Stimulated activated CD4-positive, alpha-beta T cell treated with anti-CD3 and anti-CD28 coated beads, TNF-alpha, amount 100 ng/mL, for 24 hours (primary cell): ENCODE results near the gene DPT.

Experiments used
- DNase-seq, 3 experiments: peaks; one replicate each; pipeline ENCODE4 v3.0.0-alpha.2; 2020; ENCODE audit warnings: low read depth in 3 of 3

Gene DPT

GRCh38 chr1:168735974-168736373 is 7.0 kb upstream of the DPT start:
- DNase-seq: no peak

DNA sequence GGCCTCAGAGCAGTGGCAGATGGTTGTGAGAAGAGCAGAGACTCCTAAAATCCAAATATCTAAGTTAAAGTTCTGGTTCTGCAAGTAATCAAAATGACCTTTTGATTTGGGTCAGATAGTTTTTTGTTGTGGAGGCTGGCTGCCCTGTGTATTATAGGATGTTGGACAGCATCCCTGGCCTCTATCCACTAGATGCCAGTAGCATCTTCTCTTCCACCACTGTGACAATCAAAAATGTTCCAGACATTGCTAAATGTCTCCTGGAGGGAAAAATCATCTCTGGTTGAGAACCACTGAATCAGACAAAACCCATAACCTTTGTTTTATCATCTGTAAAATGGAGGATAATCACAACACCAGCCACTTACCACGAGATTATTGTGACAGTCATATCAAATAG is 5.9 kb upstream of the DPT start:
- no peak for DNase-seq

DNA sequence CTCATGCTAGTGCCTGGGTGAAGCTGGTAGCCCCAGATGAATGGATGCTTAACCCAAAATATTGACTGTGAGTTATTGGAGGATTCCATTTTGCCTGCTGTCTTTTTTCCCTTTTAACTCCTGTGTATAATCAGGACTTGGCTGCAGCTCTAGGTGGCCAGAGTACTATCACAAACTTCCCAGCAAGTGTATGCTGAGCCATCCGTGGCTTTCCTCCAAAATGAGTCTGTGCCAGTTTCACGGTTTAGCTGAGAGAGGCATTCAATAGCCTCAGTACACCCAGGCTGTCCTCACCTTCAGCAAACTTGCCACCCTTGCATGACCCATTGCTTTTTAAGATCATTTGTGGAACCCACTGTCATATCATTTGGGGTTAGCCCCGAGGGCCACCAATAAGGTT is 5.3 kb upstream of the DPT start:
- no peak for DNase-seq

- DNase-seq: no peak
These were observed 4.2 kb upstream of the DPT start for GRCh38 chr1:168733241-168733640.

GRCh38 chr1:168732736-168733135 is 3.7 kb upstream of the DPT start:
- DNase-seq: no peak

GRCh38 chr1:168731244-168731953 is 2.4 kb upstream of the DPT start:
- DNase-seq: no peak

GRCh38 chr1:168729405-168729802 is 398 bp upstream of the DPT start:
- no peak for DNase-seq

- no peak for DNase-seq
These were observed 2.3 kb downstream of the DPT start for GRCh38 chr1:168726719-168727118.

DNA sequence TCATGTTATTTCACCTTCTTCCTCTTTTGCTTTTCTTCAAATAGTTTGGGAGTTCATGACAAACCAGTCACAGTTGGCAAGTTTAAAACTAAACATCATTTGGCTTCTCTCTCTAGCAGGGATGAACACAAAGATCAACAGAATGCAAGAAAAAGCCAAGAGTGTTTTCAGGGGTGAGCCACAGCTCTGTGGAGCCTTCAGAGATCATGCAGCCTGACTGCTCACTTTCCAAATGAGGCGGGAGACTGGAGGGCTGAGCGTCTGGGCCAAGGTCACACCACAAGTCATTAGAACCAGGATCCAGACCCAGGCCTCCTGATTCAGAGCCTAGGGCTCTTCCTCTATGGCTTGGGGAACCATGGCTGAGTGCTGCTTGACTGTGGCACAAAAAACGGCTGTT is 2.7 kb downstream of the DPT start:
- no peak for DNase-seq

- no peak for DNase-seq
These were observed 3.2 kb downstream of the DPT start for GRCh38 chr1:168725831-168726230.

GRCh38 chr1:168725060-168725459 is 3.9 kb downstream of the DPT start:
- DNase-seq: no peak

DNA sequence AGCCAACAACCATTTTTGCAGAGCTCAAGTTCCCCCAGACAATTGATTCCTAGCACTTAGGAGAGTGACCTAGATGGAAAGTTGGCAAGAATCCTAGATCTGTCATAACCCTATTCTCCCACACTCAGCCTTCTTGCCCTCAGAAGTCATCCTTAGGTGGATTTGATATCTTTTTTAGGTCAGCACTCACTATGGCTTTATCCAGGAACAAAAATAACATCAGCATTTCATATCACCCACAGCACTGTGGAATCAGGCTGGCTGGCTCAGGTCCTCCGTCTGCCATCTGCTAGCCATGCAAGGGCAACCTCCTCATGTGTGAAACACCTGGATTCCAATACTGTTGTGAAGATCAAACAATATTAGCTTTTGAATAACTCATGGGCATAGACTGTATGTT is 6.0 kb downstream of the DPT start:
- DNase-seq: no peak

- DNase-seq: no peak
These were observed 8.2 kb downstream of the DPT start for GRCh38 chr1:168720839-168721238.

- DNase-seq: no peak
These were observed 9.5 kb downstream of the DPT start for GRCh38 chr1:168719306-168720111.

- DNase-seq: no peak
These were observed 10.8 kb downstream of the DPT start for GRCh38 chr1:168717906-168718891.

- DNase-seq: no peak
These were observed 15.0 kb downstream of the DPT start for GRCh38 chr1:168714012-168714411.

DNA sequence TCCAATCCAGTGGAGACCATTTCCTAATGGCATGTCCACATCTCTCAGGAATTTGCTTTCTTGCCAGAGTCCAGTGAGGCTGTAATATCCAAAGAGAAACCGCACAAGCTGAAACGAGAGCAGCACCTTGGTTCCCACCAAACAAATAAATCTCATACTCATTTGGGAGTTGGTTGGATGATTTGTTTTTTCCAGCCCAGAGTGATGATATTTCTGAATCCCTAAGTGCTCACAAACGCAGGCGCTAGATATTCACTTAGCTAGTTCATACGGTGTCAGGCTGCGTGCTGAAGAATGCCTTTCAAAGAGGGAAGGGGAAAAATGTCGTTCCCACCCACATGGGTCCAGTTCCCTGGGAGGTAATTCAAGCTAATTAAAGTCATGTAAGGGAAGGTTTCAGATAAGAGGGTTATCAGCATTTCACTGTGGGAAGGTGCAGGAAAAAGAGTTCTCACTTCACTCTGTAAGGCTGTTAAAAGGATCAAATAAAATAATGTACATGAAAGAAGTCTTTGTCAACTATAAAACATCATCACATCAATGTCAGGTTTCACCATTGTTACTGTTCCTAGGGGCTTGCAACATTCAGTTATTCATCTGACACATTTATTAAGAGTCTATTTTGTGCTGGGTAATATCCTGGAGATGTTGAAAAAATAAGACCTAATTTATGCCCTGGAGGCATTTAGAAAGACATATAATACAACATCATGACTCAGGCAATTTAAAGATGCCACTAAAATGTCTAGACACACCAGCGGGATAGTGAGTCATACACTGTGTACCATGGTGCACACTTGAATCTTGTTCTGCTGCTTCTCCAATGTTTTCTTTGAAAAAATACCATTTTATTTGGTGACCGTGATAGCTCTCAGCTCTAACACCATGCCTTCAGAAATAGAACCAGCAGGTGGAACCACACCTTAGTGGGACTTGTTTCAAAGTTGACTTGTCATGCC is 19.3 kb downstream of the DPT start:
- DNase-seq: no peak

DNA sequence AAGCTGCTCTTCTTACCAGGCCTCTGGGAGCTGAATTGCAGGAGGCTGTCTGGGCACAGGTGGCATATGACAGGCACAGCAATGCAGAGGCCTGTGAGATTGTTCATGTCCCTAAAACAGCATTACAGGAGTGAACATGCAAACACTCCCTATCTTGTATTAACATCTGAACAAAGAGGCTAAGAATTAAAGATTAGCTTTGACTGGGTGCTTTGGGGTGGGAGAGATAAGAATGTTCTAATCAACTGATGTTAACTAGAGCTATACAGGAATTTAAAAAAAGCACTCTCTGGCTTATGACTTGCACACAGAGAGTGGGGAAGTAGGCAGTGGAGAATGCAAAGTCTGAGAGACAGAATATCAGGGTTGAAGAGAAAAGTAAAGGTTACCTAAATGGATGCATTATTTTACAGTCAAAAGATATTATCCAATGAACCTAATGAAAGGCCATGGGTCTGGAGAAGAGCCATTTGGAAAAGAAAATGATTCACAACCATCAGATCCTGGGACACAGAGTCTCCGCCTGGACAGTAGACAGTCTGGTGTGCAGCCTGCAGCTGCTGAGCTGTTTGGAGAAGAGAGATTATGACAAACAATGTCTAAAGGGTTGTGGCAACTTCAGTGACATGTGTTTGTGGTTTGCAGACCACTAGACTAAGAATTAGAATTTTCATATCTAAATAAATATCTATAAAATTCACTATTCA is 20.2 kb downstream of the DPT start:
- DNase-seq: no peak

- no peak for DNase-seq
These were observed 22.5 kb downstream of the DPT start for GRCh38 chr1:168706391-168706992.
